K562 (cell line): Measurements from ENCODE around the gene NFATC1.
A peak's percentile ranks its signal among the peaks of the same experiment; 100 is the strongest.

Source experiments
- CTCF ChIP-seq, 3 experiments: IDR thresholded peaks in 2 of 3; conservative IDR thresholded peaks in 1 of 3; 2 replicates each; pipeline ENCODE4 v1.5.1; 2011 to 2012; ENCODE audit warnings: low read length in 3 of 3, mild to moderate bottlenecking in 3 of 3, control low read depth in 2 of 3, improper control_type of control experiment in 1 of 3, inconsistent platforms in 1 of 3, low read depth in 1 of 3, mixed read lengths in 1 of 3, moderate library complexity in 1 of 3; ENCODE audit not compliant: insufficient read depth in 2 of 3
- EP300 ChIP-seq: IDR thresholded peaks from 2 replicates; pipeline ENCODE4 v1.6.1; 2012; ENCODE audit warnings: low read length, improper control_type of control experiment
- KLF16 ChIP-seq: IDR thresholded peaks from 2 replicates; pipeline ENCODE4 v1.6.1; 2016; ENCODE audit warnings: antibody characterized with exemption
- NFE2L1 ChIP-seq: fragments of 450-650 bp; IDR thresholded peaks from 2 replicates; pipeline ENCODE4 v1.6.1; 2016; ENCODE audit warnings: missing genetic modification characterization, low read depth, mild to moderate bottlenecking, missing compliant biosample characterization, moderate library complexity, borderline replicate concordance
- POLR2A ChIP-seq: fragments of 450-650 bp; conservative IDR thresholded peaks from 2 replicates; pipeline ENCODE4 v1.6.1; 2016
- SP2 ChIP-seq: IDR thresholded peaks from 2 replicates; pipeline ENCODE4 v1.6.1; 2011; ENCODE audit warnings: mild to moderate bottlenecking, low read depth, low read length, moderate library complexity; ENCODE audit not compliant: poor library complexity, severe bottlenecking; ENCODE audit errors: extremely low read depth
- SREBF1 ChIP-seq: fragments of 150-350 bp; IDR thresholded peaks from 2 replicates; pipeline ENCODE4 v1.6.1; 2014; ENCODE audit warnings: antibody characterized with exemption, low read depth, low read length, borderline replicate concordance
- TARDBP ChIP-seq: fragments of 450-650 bp; IDR thresholded peaks from 2 replicates; pipeline ENCODE4 v1.6.1; 2016
- USF2 ChIP-seq: sonication (generic); formaldehyde crosslinking; IDR thresholded peaks from 2 replicates; pipeline ENCODE4 v1.5.0; 2020; ENCODE audit warnings: missing genetic modification reagents
- ZNF830 ChIP-seq: fragments of 250-450 bp; sonication (Bioruptor Pico); IDR thresholded peaks from 2 replicates; pipeline ENCODE4 v1.5.0; 2021; ENCODE audit warnings: mild to moderate bottlenecking
- TF ChIP-seq, protein P1 (sequence below): fragments of 450-650 bp; IDR thresholded peaks from 2 replicates; pipeline ENCODE4 v1.6.1; 2018; ENCODE audit not compliant: partially characterized antibody
- TF ChIP-seq, protein P2 (sequence below): fragments of 450-650 bp; IDR thresholded peaks from 2 replicates; pipeline ENCODE4 v1.6.1; 2017; ENCODE audit warnings: mild to moderate bottlenecking, moderate library complexity
- TF ChIP-seq, protein P3 (sequence below): fragments of 450-650 bp; formaldehyde crosslinking; IDR thresholded peaks from 2 replicates; pipeline ENCODE4 v1.4.0; 2022; ENCODE audit warnings: missing genetic modification characterization
- TF ChIP-seq, protein P4 (sequence below): fragments of 250-450 bp; sonication (Bioruptor Pico); IDR thresholded peaks from 2 replicates; pipeline ENCODE4 v1.8.0; 2022; ENCODE audit warnings: inconsistent platforms

DNA sequence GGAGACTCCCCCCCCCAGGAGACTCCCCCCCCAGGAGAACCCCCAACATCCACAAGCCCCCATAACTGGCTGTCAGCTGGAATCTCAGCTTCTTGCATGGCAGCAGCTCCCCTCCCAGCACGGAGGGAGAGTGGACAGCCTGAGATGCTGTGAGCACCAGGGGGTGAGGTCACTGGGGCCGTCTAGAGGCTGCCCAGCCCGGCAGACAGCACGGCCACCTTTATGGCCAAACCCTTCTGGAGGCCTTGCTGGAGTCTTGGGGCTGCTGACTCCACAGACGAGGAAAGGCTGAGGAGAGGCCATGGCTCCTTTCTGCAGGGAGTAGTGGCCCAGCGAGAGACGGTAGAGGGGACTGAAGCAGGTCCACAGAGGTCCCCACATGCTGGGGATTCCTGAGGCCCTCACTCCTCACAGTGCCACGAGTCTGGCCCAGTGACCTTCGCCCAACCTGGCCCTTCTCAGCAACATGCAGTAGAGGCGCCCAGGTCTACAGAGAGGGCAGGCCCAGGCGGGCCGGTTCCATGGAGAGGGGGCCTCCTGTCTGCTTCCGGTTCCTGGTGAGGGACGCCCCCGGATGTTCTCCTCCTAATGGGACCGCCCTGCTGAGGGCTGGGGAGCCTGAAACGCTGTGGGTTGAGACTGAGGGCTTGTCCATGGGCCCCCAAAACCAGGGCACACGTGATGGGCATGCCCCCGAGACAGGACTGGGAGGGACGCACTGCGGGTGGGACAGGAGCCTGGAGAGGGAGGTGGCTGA lies 161.3 kb downstream of the NFATC1 start:
- TF ChIP-seq, protein P1, sequence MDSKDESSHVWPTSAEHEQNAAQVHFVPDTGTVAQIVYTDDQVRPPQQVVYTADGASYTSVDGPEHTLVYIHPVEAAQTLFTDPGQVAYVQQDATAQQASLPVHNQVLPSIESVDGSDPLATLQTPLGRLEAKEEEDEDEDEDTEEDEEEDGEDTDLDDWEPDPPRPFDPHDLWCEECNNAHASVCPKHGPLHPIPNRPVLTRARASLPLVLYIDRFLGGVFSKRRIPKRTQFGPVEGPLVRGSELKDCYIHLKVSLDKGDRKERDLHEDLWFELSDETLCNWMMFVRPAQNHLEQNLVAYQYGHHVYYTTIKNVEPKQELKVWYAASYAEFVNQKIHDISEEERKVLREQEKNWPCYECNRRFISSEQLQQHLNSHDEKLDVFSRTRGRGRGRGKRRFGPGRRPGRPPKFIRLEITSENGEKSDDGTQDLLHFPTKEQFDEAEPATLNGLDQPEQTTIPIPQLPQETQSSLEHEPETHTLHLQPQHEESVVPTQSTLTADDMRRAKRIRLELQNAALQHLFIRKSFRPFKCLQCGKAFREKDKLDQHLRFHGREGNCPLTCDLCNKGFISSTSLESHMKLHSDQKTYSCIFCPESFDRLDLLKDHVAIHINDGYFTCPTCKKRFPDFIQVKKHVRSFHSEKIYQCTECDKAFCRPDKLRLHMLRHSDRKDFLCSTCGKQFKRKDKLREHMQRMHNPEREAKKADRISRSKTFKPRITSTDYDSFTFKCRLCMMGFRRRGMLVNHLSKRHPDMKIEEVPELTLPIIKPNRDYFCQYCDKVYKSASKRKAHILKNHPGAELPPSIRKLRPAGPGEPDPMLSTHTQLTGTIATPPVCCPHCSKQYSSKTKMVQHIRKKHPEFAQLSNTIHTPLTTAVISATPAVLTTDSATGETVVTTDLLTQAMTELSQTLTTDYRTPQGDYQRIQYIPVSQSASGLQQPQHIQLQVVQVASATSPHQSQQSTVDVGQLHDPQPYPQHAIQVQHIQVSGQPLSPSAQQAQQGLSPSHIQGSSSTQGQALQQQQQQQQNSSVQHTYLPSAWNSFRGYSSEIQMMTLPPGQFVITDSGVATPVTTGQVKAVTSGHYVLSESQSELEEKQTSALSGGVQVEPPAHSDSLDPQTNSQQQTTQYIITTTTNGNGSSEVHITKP, result peak; percentile 24
- no peak for TF ChIP-seq CTCF (IDR thresholded peaks at IDR 0.05 in 2 of 3, conservative IDR thresholded peaks at IDR 0.05 in 1 of 3; ENCODE audit: insufficient read depth in 2 of 3, low read depth in 1 of 3, low read length in 3 of 3)
- no peak for TF ChIP-seq TARDBP
- no peak for TF ChIP-seq SP2
- TF ChIP-seq, protein P2, sequence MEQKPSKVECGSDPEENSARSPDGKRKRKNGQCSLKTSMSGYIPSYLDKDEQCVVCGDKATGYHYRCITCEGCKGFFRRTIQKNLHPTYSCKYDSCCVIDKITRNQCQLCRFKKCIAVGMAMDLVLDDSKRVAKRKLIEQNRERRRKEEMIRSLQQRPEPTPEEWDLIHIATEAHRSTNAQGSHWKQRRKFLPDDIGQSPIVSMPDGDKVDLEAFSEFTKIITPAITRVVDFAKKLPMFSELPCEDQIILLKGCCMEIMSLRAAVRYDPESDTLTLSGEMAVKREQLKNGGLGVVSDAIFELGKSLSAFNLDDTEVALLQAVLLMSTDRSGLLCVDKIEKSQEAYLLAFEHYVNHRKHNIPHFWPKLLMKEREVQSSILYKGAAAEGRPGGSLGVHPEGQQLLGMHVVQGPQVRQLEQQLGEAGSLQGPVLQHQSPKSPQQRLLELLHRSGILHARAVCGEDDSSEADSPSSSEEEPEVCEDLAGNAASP, result no peak
- TF ChIP-seq, protein P3, sequence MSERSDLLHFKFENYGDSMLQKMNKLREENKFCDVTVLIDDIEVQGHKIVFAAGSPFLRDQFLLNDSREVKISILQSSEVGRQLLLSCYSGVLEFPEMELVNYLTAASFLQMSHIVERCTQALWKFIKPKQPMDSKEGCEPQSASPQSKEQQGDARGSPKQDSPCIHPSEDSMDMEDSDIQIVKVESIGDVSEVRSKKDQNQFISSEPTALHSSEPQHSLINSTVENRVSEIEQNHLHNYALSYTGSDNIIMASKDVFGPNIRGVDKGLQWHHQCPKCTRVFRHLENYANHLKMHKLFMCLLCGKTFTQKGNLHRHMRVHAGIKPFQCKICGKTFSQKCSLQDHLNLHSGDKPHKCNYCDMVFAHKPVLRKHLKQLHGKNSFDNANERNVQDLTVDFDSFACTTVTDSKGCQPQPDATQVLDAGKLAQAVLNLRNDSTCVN (CRISPR knock-in tag), result no peak
- TF ChIP-seq KLF16, result no peak
- TF ChIP-seq USF2, result no peak
- TF ChIP-seq ZNF830, result no peak
- TF ChIP-seq NFE2L1 (tag), result no peak
- no peak for TF ChIP-seq EP300
- TF ChIP-seq POLR2A, result no peak
- TF ChIP-seq, protein P4, sequence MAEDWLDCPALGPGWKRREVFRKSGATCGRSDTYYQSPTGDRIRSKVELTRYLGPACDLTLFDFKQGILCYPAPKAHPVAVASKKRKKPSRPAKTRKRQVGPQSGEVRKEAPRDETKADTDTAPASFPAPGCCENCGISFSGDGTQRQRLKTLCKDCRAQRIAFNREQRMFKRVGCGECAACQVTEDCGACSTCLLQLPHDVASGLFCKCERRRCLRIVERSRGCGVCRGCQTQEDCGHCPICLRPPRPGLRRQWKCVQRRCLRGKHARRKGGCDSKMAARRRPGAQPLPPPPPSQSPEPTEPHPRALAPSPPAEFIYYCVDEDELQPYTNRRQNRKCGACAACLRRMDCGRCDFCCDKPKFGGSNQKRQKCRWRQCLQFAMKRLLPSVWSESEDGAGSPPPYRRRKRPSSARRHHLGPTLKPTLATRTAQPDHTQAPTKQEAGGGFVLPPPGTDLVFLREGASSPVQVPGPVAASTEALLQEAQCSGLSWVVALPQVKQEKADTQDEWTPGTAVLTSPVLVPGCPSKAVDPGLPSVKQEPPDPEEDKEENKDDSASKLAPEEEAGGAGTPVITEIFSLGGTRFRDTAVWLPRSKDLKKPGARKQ, result no peak
- TF ChIP-seq SREBF1, result no peak
